Measurements from ENCODE around the gene PRRC1.

- no peak for TF ChIP-seq POLR2A (IDR thresholded peaks at IDR 0.05)
- TF ChIP-seq CTCF (IDR thresholded peaks at IDR 0.05): no peak
Observed at GRCh38 chr5:127508644-127509373, 8.6 kb upstream of the PRRC1 start.
